ENCODE data around the gene PHF20.
"Not testable (repeated sequence)": the region's sequence is repeated elsewhere in the genome, so short reads cannot be mapped to it uniquely, and the experiment has no call there.

Gene PHF20

GRCh38 chr20:35742741-35743523, 28.9 kb upstream of the PHF20 start:
- Histone ChIP-seq H3K9ac (ENCODE audit: low read depth, low read length) (peak overlapping the region; percentile 96), H3K4me3 (ENCODE audit: low read length) (peak overlapping the region; percentile 82), H3K36me3 (ENCODE audit: insufficient read depth, low read length) (peaks cover 29% of the 10 kb centered on the region), H3K9me3 (ENCODE audit: insufficient read depth, low read depth, low read length) (no peaks in the 10 kb centered on the region), H3K4me1 (ENCODE audit: insufficient read depth, low read length) (peaks cover 26% of the 10 kb centered on the region; the same call in 1 of the 2 replicates), H3K27me3 (ENCODE audit: insufficient read depth, low read length) (no peaks in the 10 kb centered on the region), H3K27ac (ENCODE audit: low read depth, low read length) (peak overlapping the region; percentile 88)
- 5% methylated on average over 8 of the region's 8 CpGs for WGBS

GRCh38 chr20:35743693-35744491, 27.9 kb upstream of the PHF20 start:
- peaks cover 22% of the 10 kb centered on the region; the same call in 1 of the 2 replicates for H3K4me1 ChIP-seq (ENCODE audit: insufficient read depth, low read length)
- H3K27me3 ChIP-seq (ENCODE audit: insufficient read depth, low read length): no peaks in the 10 kb centered on the region
- H3K27ac ChIP-seq (ENCODE audit: low read depth, low read length): peak overlapping the region; percentile 88
- WGBS: 90% methylated on average over 14 of the region's 15 CpGs
- H3K9ac ChIP-seq (ENCODE audit: low read depth, low read length): peak overlapping the region; percentile 96
- no peaks in the 10 kb centered on the region for H3K9me3 ChIP-seq (ENCODE audit: insufficient read depth, low read depth, low read length)
- peaks cover 20% of the 10 kb centered on the region for H3K36me3 ChIP-seq (ENCODE audit: insufficient read depth, low read length)
- no peak overlapping the region for H3K4me3 ChIP-seq (ENCODE audit: low read length)

GRCh38 chr20:35744492-35744841, 27.3 kb upstream of the PHF20 start:
- not testable (repeated sequence) for H3K9ac ChIP-seq (ENCODE audit: low read depth, low read length); H3K9me3 ChIP-seq (ENCODE audit: insufficient read depth, low read depth, low read length); H3K4me3 ChIP-seq (ENCODE audit: low read length); H3K27me3 ChIP-seq (ENCODE audit: insufficient read depth, low read length); H3K27ac ChIP-seq (ENCODE audit: low read depth, low read length)
- Histone ChIP-seq H3K4me1 (ENCODE audit: insufficient read depth, low read length) (peaks cover 19% of the 10 kb centered on the region; the same call in 1 of the 2 replicates), H3K36me3 (ENCODE audit: insufficient read depth, low read length) (peaks cover 14% of the 10 kb centered on the region)
- 83% methylated on average over 3 of the region's 3 CpGs for WGBS

- Histone ChIP-seq H3K36me3 (ENCODE audit: insufficient read depth, low read length) (no peaks in the 10 kb centered on the region), H3K4me3 (ENCODE audit: low read length) (no peak overlapping the region), H3K4me1 (ENCODE audit: insufficient read depth, low read length) (no peaks in the 10 kb centered on the region), H3K9ac (ENCODE audit: low read depth, low read length) (no peak overlapping the region), H3K27ac (ENCODE audit: low read depth, low read length) (no peak overlapping the region), H3K27me3 (ENCODE audit: insufficient read depth, low read length) (no peaks in the 10 kb centered on the region), H3K9me3 (ENCODE audit: insufficient read depth, low read depth, low read length) (no peaks in the 10 kb centered on the region)
- 96% methylated on average over 2 of the region's 2 CpGs for WGBS
These were observed 21.2 kb upstream of the PHF20 start for GRCh38 chr20:35750611-35751010.

- no peak overlapping the region for H3K27ac ChIP-seq (ENCODE audit: low read depth, low read length)
- no peak overlapping the region for H3K4me3 ChIP-seq (ENCODE audit: low read length)
- no peaks in the 10 kb centered on the region for H3K36me3 ChIP-seq (ENCODE audit: insufficient read depth, low read length)
- no peaks in the 10 kb centered on the region for H3K27me3 ChIP-seq (ENCODE audit: insufficient read depth, low read length)
- WGBS: 96% methylated on average over 4 of the region's 4 CpGs
- H3K9ac ChIP-seq (ENCODE audit: low read depth, low read length): no peak overlapping the region
- H3K4me1 ChIP-seq (ENCODE audit: insufficient read depth, low read length): no peaks in the 10 kb centered on the region
- H3K9me3 ChIP-seq (ENCODE audit: insufficient read depth, low read depth, low read length): no peaks in the 10 kb centered on the region
These were observed 15.4 kb upstream of the PHF20 start for GRCh38 chr20:35756404-35756803.

GRCh38 chr20:35757098-35757705, 14.6 kb upstream of the PHF20 start:
- no peaks in the 10 kb centered on the region for H3K9me3 ChIP-seq (ENCODE audit: insufficient read depth, low read depth, low read length)

GRCh38 chr20:35761548-35761947, 10.3 kb upstream of the PHF20 start:
- H3K27me3 ChIP-seq (ENCODE audit: insufficient read depth, low read length); H3K27ac ChIP-seq (ENCODE audit: low read depth, low read length); H3K4me1 ChIP-seq (ENCODE audit: insufficient read depth, low read length); H3K9ac ChIP-seq (ENCODE audit: low read depth, low read length); H3K36me3 ChIP-seq (ENCODE audit: insufficient read depth, low read length); H3K4me3 ChIP-seq (ENCODE audit: low read length); H3K9me3 ChIP-seq (ENCODE audit: insufficient read depth, low read depth, low read length): not testable (repeated sequence)
- WGBS: 95% methylated on average over 11 of the region's 11 CpGs

More at GRCh38 chr20:35757098-35757705, 14.6 kb upstream of the PHF20 start:
- no peak overlapping the region for H3K9ac ChIP-seq (ENCODE audit: low read depth, low read length)
- WGBS: 78% methylated on average over 4 of the region's 4 CpGs
- H3K36me3 ChIP-seq (ENCODE audit: insufficient read depth, low read length): no peaks in the 10 kb centered on the region
- H3K4me3 ChIP-seq (ENCODE audit: low read length): no peak overlapping the region
- no peak overlapping the region for H3K27ac ChIP-seq (ENCODE audit: low read depth, low read length)
- no peaks in the 10 kb centered on the region for H3K4me1 ChIP-seq (ENCODE audit: insufficient read depth, low read length)
- H3K27me3 ChIP-seq (ENCODE audit: insufficient read depth, low read length): no peaks in the 10 kb centered on the region

- H3K36me3 ChIP-seq (ENCODE audit: insufficient read depth, low read length): no peaks in the 10 kb centered on the region
These were observed 9.4 kb upstream of the PHF20 start for GRCh38 chr20:35762461-35762860.

GRCh38 chr20:35764936-35765335, 6.9 kb upstream of the PHF20 start:
- H3K36me3 ChIP-seq (ENCODE audit: insufficient read depth, low read length); H3K9ac ChIP-seq (ENCODE audit: low read depth, low read length); H3K27me3 ChIP-seq (ENCODE audit: insufficient read depth, low read length); H3K27ac ChIP-seq (ENCODE audit: low read depth, low read length); H3K4me3 ChIP-seq (ENCODE audit: low read length); H3K9me3 ChIP-seq (ENCODE audit: insufficient read depth, low read depth, low read length): not testable (repeated sequence)
- 93% methylated on average over 2 of the region's 2 CpGs for WGBS
- peaks cover 17% of the 10 kb centered on the region for H3K4me1 ChIP-seq (ENCODE audit: insufficient read depth, low read length)

More at GRCh38 chr20:35762461-35762860, 9.4 kb upstream of the PHF20 start:
- Histone ChIP-seq H3K9ac (ENCODE audit: low read depth, low read length) (no peak overlapping the region), H3K9me3 (ENCODE audit: insufficient read depth, low read depth, low read length) (no peaks in the 10 kb centered on the region), H3K27ac (ENCODE audit: low read depth, low read length) (no peak overlapping the region), H3K4me1 (ENCODE audit: insufficient read depth, low read length) (no peaks in the 10 kb centered on the region), H3K4me3 (ENCODE audit: low read length) (no peak overlapping the region), H3K27me3 (ENCODE audit: insufficient read depth, low read length) (no peaks in the 10 kb centered on the region)
- 90% methylated on average over 3 of the region's 3 CpGs for WGBS

- H3K27me3 ChIP-seq (ENCODE audit: insufficient read depth, low read length): peaks cover 9% of the 10 kb centered on the region
- H3K4me1 ChIP-seq (ENCODE audit: insufficient read depth, low read length): peaks cover 17% of the 10 kb centered on the region
- WGBS: 92% methylated on average over 4 of the region's 4 CpGs
- H3K9me3 ChIP-seq (ENCODE audit: insufficient read depth, low read depth, low read length): no peaks in the 10 kb centered on the region; the same call in 1 of the 2 replicates
- H3K27ac ChIP-seq (ENCODE audit: low read depth, low read length): no peak overlapping the region
- H3K36me3 ChIP-seq (ENCODE audit: insufficient read depth, low read length): no peaks in the 10 kb centered on the region
- no peak overlapping the region for H3K9ac ChIP-seq (ENCODE audit: low read depth, low read length)
- H3K4me3 ChIP-seq (ENCODE audit: low read length): no peak overlapping the region
These were observed 5.0 kb upstream of the PHF20 start for GRCh38 chr20:35766843-35767242.

Data from HUES64 (cell line).